Progenitor cell of endocrine pancreas (in vitro differentiated cells): ENCODE results near the gene PUS7. TPM values are rescaled to one million over a fixed set of nuclear protein-coding genes. Genes with fewer than 3 reads are reported as not detected.
"Not testable (repeated sequence)": the region's sequence is repeated elsewhere in the genome, so short reads cannot be mapped to it uniquely, and the experiment has no call there.

Source experiments
- DNase-seq: peaks from one replicate; pipeline ENCODE4 v3.0.0; 2021; ENCODE audit warnings: low spot score; ENCODE audit not compliant: unreplicated experiment
- H3K27ac Mint-ChIP-seq: 2 replicates; pipeline ENCODE4 v1.8.0; 2021; ENCODE audit warnings: mild to moderate bottlenecking, moderate library complexity, mixed read lengths
- H3K27me3 Mint-ChIP-seq: 2 replicates; pipeline ENCODE4 v1.8.0; 2021; ENCODE audit warnings: mixed read lengths
- H3K36me3 Mint-ChIP-seq: 2 replicates; pipeline ENCODE4 v1.8.0; 2022; ENCODE audit warnings: mixed read lengths; ENCODE audit not compliant: insufficient read depth
- H3K4me1 Mint-ChIP-seq: 2 replicates; pipeline ENCODE4 v1.8.0; 2021; ENCODE audit warnings: low read depth, mixed read lengths
- H3K4me3 Mint-ChIP-seq: 2 replicates; pipeline ENCODE4 v1.8.0; 2021; ENCODE audit warnings: low read depth, mild to moderate bottlenecking, moderate library complexity, mixed read lengths
- H3K9me3 Mint-ChIP-seq: 2 replicates; pipeline ENCODE4 v1.8.0; 2021; ENCODE audit warnings: low read depth, mixed read lengths
- total RNA-seq: library from RNA; stranded (reverse); gene quantifications from 2 replicates; pipeline ENCODE4 v1.2.1, GENCODE V29; 2021
- TF ChIP-seq, protein P1 (sequence below): fragments of 200-600 bp; sonication (generic); IDR thresholded peaks from one replicate; pipeline ENCODE4 v1.5.0; 2021; ENCODE audit warnings: antibody characterized with exemption, mild to moderate bottlenecking; ENCODE audit not compliant: unreplicated experiment

PUS7 gene
- total RNA-seq, 1 donor from 2014 or later = 44.3 TPM

DNA sequence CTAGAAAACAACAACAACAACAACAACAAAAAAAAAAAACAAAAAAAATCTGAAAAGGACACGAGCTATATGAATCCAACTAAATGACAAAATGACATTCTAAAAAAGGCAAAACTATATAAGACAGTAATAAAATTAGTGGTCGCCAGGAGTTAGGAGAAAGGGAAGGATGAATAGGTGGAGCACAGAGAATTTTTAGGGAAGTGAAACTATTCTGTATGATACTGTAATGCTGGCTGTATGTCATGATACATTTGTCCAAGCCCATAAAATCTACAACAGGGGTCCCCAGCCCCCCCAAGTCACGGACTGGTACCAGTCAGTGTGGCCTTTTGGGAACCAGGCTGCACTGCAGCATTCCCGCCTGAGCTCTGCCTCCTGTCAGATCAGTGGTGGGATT is 2.8 kb upstream of the PUS7 start:
- Mint-ChIP-seq H3K4me3 (no peak overlapping the region), H3K36me3 (peaks cover 2% of the 10 kb centered on the region)
- TF ChIP-seq, protein P1, sequence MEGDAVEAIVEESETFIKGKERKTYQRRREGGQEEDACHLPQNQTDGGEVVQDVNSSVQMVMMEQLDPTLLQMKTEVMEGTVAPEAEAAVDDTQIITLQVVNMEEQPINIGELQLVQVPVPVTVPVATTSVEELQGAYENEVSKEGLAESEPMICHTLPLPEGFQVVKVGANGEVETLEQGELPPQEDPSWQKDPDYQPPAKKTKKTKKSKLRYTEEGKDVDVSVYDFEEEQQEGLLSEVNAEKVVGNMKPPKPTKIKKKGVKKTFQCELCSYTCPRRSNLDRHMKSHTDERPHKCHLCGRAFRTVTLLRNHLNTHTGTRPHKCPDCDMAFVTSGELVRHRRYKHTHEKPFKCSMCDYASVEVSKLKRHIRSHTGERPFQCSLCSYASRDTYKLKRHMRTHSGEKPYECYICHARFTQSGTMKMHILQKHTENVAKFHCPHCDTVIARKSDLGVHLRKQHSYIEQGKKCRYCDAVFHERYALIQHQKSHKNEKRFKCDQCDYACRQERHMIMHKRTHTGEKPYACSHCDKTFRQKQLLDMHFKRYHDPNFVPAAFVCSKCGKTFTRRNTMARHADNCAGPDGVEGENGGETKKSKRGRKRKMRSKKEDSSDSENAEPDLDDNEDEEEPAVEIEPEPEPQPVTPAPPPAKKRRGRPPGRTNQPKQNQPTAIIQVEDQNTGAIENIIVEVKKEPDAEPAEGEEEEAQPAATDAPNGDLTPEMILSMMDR = no peak

DNA sequence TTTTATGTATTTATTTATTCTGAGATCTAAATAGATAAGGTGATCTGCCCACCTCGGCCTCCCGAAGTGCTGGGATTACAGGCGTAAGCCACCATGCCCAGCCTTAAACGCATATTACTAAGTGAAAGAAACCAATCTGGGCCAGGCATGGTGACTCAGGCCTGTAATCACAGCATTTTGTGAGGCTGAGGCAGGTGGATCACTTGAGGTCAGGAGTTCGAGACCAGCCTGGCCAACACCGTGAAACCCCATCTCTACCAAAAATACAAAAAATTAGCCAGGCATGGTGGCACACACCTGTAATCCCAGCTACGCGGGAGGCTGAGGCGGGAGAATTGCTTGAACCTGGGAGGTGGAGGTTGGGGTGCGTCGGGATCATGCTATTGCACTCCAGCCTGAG is 2.4 kb upstream of the PUS7 start:
- not testable (repeated sequence) for H3K9me3 Mint-ChIP-seq, H3K27ac Mint-ChIP-seq, H3K4me3 Mint-ChIP-seq

More for the DNA sequence above, 2.8 kb upstream of the PUS7 start:
- Mint-ChIP-seq H3K4me1 (peaks cover 3% of the 10 kb centered on the region), H3K27me3 (no peaks in the 10 kb centered on the region), H3K9me3 (peaks cover 2% of the 10 kb centered on the region), H3K27ac (no peak overlapping the region)
- DNase-seq = no peak

DNA sequence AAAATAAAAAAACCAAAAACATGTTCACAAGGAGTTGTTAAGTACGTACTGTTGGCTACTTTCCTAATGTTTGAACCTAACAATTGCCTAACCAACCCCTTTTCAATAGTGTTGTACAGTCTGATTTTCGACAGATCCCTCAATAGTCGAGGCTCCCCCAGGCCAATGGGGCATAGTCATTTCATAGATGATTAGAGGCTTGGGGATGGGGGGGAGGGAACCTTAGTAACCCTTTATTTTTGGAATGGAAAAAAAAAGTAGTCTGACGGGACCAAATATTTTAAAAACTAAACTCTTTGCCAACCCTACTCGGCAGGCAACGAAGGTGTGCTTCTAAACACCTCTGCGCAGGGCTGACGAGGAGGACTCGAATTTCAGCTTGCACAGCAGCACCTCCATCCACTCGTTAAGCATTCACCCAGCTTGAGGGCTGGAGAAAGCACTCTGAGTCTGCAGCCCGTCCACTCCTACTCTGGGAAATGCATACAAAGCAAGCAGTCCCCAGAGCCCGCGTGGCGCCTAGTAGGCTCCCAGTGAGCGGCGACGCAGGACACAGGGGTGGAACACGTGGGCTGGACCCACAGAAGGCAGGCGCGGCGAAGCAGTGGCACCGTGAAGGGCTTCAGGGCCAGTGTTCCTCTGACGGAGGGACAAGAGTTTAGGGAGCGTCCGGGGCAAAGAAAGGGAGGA is 899 bp downstream of the PUS7 start:
- peak overlapping the region; percentile 99 for H3K4me3 Mint-ChIP-seq
- peak overlapping the region; percentile 99 for H3K27ac Mint-ChIP-seq
- TF ChIP-seq, protein P1 = no peak
- DNase-seq = peak; percentile 33
- peaks cover 8% of the 10 kb centered on the region for H3K36me3 Mint-ChIP-seq
- peaks cover 8% of the 10 kb centered on the region for H3K4me1 Mint-ChIP-seq
- no peaks in the 10 kb centered on the region for H3K27me3 Mint-ChIP-seq
- peaks cover 2% of the 10 kb centered on the region for H3K9me3 Mint-ChIP-seq

More for the DNA sequence above, 2.4 kb upstream of the PUS7 start:
- DNase-seq, H3K27me3 Mint-ChIP-seq, H3K4me1 Mint-ChIP-seq, H3K36me3 Mint-ChIP-seq: not testable (repeated sequence)

DNA sequence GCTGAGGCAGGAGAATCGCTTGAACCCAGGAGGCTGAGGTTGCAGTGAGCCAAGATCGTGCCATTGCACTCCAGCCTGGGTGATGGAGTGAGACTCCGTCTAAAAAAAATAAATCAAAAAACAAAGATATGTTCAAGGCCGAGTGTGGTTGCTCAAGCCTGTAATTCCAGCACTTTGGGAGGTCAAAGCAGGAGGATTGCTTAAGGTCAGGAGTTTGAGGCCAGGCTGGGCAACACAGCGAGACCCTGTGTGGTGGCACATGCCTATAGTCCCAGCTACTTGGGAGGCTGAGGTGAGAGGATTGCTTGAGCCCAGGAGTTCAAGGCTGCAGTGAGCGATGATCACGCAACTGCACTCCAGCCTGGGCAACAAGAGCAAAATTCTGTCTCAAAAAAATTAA is 1.5 kb downstream of the PUS7 start:
- not testable (repeated sequence) for H3K27ac Mint-ChIP-seq, H3K27me3 Mint-ChIP-seq, H3K4me1 Mint-ChIP-seq, DNase-seq, H3K9me3 Mint-ChIP-seq, H3K36me3 Mint-ChIP-seq
- peak overlapping the region; percentile 50 for H3K4me3 Mint-ChIP-seq

DNA sequence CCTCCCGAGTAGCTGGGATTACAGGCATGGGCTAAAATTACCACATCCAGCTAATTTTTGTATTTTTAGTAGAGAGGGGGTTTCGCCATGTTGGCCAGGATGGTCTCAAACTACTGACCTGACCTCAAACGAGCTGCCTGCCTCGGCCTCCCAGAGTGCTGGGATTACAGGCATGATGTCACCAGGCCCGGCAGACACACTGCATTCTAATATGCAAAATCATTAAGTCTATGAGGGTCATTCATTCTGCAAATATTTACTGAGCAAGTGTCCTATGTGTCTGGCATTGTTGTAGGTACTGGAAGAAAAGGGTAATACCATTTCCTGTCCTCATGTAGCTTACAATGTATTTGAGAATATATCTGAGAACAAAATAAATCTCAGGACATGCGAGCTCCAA is 2.7 kb downstream of the PUS7 start:
- Mint-ChIP-seq H3K9me3 (peaks cover 4% of the 10 kb centered on the region), H3K36me3 (peaks cover 12% of the 10 kb centered on the region), H3K27me3 (no peaks in the 10 kb centered on the region), H3K27ac (peak overlapping the region; percentile 1), H3K4me3 (peak overlapping the region; percentile 60), H3K4me1 (peaks cover 8% of the 10 kb centered on the region)
- TF ChIP-seq, protein P1 = no peak
- no peak for DNase-seq

DNA sequence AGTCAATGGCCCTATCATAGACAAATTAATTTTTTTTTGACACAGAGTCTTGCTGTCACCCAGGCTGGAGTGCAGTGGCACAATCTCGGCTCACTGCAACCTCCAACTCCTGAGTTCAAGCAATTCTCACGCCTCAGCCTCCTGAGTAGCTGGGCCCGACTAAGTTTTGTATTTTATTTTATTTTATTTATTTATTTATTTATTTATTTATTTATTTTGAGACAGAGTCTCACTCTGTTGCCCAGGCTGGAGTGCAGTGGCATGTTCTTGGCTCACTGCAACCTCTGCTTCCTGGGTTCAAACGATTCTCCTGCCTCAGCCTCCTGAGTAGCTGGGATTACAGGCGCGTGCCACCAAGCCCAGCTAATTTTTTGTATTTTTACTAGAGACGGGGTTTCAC is 6.5 kb downstream of the PUS7 start:
- H3K27ac Mint-ChIP-seq, DNase-seq, H3K9me3 Mint-ChIP-seq, H3K27me3 Mint-ChIP-seq, H3K4me3 Mint-ChIP-seq: not testable (repeated sequence)
- peaks cover 26% of the 10 kb centered on the region for H3K36me3 Mint-ChIP-seq
- peaks cover 14% of the 10 kb centered on the region for H3K4me1 Mint-ChIP-seq

DNA sequence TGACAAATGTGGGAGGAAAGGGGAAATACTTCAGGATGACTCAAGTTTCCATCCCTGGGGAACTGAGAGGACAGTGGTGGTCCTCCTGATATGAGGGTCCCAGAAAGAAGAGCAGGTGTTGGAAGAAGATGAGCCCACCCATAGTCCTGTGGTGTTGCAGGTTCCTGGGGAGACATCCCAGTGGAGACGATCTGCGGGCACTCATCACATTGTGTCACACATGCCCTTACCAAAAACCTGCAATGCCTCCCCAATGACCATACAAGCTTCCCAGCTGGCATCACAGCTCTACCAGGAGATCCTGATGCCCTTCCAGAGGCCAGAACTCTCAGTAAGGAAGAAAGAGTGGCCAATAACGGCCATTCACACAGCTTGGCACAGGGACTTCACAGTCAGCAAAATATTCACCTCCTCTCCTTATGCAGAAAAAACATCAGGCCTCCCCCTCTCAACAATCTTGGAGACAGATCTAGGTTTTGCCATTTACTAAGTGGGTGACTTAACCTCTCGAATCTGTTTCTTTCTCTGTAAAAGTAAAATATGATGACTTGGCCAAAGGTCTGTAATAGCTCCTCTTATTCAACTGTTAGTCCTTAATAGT is 9.0 kb downstream of the PUS7 start:
- Mint-ChIP-seq H3K27me3 (no peaks in the 10 kb centered on the region), H3K9me3 (peaks cover 4% of the 10 kb centered on the region), H3K4me1 (peaks cover 10% of the 10 kb centered on the region), H3K36me3 (peaks cover 24% of the 10 kb centered on the region), H3K4me3 (no peak overlapping the region), H3K27ac (peak overlapping the region; percentile 12)
- DNase-seq = no peak
- TF ChIP-seq, protein P1 = no peak
